GM12891 (cell line): ENCODE data around the gene BUD13.
A peak's percentile ranks its signal among the peaks of the same experiment; 100 is the strongest.
"Not testable (repeated sequence)": the region's sequence is repeated elsewhere in the genome, so short reads cannot be mapped to it uniquely, and the experiment has no call there.

Experiments used
- DNase-seq: peaks from one replicate; pipeline ENCODE4 v3.0.0; 2011; ENCODE audit warnings: low spot score; ENCODE audit not compliant: insufficient read length
- FAIRE-seq: peaks from 2 replicates; lab custom pipeline; 2011; peaks lifted over from hg19 to GRCh38; lab: Jason Lieb, UNC
- PAX5 ChIP-seq: IDR thresholded peaks from 2 replicates; pipeline ENCODE4 v1.6.1; 2011; ENCODE audit warnings: low read length, moderate library complexity, mild to moderate bottlenecking; ENCODE audit not compliant: insufficient read depth, severe bottlenecking
- POLR2A ChIP-seq: IDR thresholded peaks from 2 replicates; pipeline ENCODE4 v1.6.1; 2011; ENCODE audit warnings: low read depth, low read length, control low read depth
- POLR2AphosphoS5 ChIP-seq: IDR thresholded peaks from 2 replicates; pipeline ENCODE4 v1.6.1; 2011; ENCODE audit warnings: low read depth, low read length, control low read depth
- POU2F2 ChIP-seq: IDR thresholded peaks from 2 replicates; pipeline ENCODE4 v1.6.1; 2011; ENCODE audit warnings: low read depth, mild to moderate bottlenecking, control low read depth, low read length, moderate library complexity
- SPI1 ChIP-seq: IDR thresholded peaks from 2 replicates; pipeline ENCODE4 v1.6.1; 2011; ENCODE audit warnings: low read depth, low read length, control low read depth
- TAF1 ChIP-seq: IDR thresholded peaks from 2 replicates; pipeline ENCODE4 v1.6.1; 2011; ENCODE audit warnings: low read depth, low read length, control low read depth

The BUD13 gene

GRCh38 chr11:116773203-116774097 lies 663 bp upstream of the BUD13 start:
- no peak for FAIRE-seq
- TF ChIP-seq POLR2AphosphoS5 (peak; percentile 17), SPI1 (0 out of 2 replicates have a peak, but pooled peaks have one; percentile 17), POLR2A (no peak; the same call in 1 of the 2 replicates)
- no peak for DNase-seq

GRCh38 chr11:116771935-116772334 lies 852 bp downstream of the BUD13 start:
- TF ChIP-seq PAX5 (no peak), POU2F2 (no peak), POLR2A (no peak), SPI1 (no peak), POLR2AphosphoS5 (no peak), TAF1 (no peak)
- DNase-seq (no peak), FAIRE-seq (no peak)

- no peak for FAIRE-seq
- no peak for TF ChIP-seq PAX5
- no peak for TF ChIP-seq POLR2AphosphoS5
- TF ChIP-seq POLR2A, result no peak
- no peak for TF ChIP-seq POU2F2
- TF ChIP-seq TAF1, result no peak
- no peak for TF ChIP-seq SPI1
- DNase-seq, result no peak
These were observed 10.7 kb downstream of the BUD13 start for GRCh38 chr11:116762132-116762531.

- not testable (repeated sequence) for FAIRE-seq, DNase-seq
These were observed 16.7 kb downstream of the BUD13 start for GRCh38 chr11:116756044-116756443.

GRCh38 chr11:116750070-116750718 lies 22.6 kb downstream of the BUD13 start:
- TF ChIP-seq POU2F2, result no peak
- no peak for TF ChIP-seq SPI1
- TF ChIP-seq PAX5, result no peak
- DNase-seq (no peak), FAIRE-seq (no peak)

GRCh38 chr11:116742104-116742503 lies 30.7 kb downstream of the BUD13 start:
- peak; percentile 45 for FAIRE-seq
- TF ChIP-seq POU2F2 (no peak), SPI1 (no peak), POLR2AphosphoS5 (no peak), PAX5 (no peak), POLR2A (no peak), TAF1 (no peak)
- no peak for DNase-seq

- TF ChIP-seq POU2F2, result no peak
- TF ChIP-seq POLR2AphosphoS5, result no peak
- no peak for TF ChIP-seq SPI1
- FAIRE-seq (no peak), DNase-seq (no peak)
These were observed 32.0 kb downstream of the BUD13 start for GRCh38 chr11:116740741-116741140.

- DNase-seq, result no peak
- FAIRE-seq, result no peak
- TF ChIP-seq SPI1, result no peak
- no peak for TF ChIP-seq POU2F2
- TF ChIP-seq POLR2A, result no peak
- TF ChIP-seq POLR2AphosphoS5, result no peak
- TF ChIP-seq PAX5, result no peak
- TF ChIP-seq TAF1, result no peak
These were observed 33.8 kb downstream of the BUD13 start for GRCh38 chr11:116738975-116739374.

GRCh38 chr11:116736763-116737162 lies 36.0 kb downstream of the BUD13 start:
- TF ChIP-seq POU2F2 (no peak), PAX5 (no peak), POLR2AphosphoS5 (no peak), TAF1 (no peak), SPI1 (no peak), POLR2A (no peak)
- no peak for DNase-seq
- FAIRE-seq, result no peak

- TF ChIP-seq POLR2A, result no peak
- no peak for TF ChIP-seq SPI1
- TF ChIP-seq PAX5, result no peak
- no peak for TF ChIP-seq POU2F2
- no peak for TF ChIP-seq TAF1
- TF ChIP-seq POLR2AphosphoS5, result no peak
- FAIRE-seq (peak; percentile 80), DNase-seq (no peak)
These were observed 38.7 kb downstream of the BUD13 start for GRCh38 chr11:116733969-116734508.
